HG03196 (cell line): Measurements from ENCODE around the gene SIGLEC8.

Source experiments
- ATAC-seq: cut with Tn5 transposase; IDR thresholded peaks from one replicate; pipeline ENCODE4 v1.9.1; 2021; ENCODE audit not compliant: unreplicated experiment

The SIGLEC8 gene

DNA sequence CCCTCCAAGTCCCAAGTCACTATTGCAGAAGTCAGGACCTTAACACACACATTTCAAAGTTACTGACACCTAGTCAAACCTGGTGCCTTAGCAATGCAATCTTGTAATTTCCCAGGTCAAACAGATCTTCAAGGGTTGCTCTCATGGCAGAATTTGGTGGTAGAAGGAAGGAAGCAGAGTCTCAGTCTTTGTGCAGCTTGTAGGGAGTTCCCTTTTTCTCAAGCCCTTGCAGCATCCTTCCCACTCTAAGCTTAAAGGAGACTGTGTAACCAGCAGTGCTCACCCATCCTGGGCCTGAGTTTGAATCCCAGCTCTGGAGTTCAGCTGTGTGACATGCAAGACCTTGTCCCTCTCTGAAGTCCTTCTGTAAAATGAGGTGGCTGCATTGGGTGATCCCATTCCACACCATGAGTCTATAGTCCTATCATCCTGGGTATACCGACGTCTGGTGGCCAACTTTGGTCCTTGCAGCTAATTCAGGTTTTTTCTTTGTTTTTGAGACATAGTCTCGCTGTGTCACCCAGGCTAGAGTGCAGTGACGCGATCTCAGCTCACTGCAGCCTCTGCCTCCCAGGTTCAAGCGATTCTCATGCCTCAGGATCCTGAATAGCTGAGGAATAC, 50.6 kb downstream of the SIGLEC8 start:
- no peak for ATAC-seq

- no peak for ATAC-seq
Measured at GRCh38 chr19:51402117-51402516, 56.1 kb downstream of the SIGLEC8 start.
